Osteocyte (in vitro differentiated cells): Measurements from ENCODE around the gene SLC38A7. TPM values are rescaled to one million over a fixed set of nuclear protein-coding genes. Genes with fewer than 3 reads are reported as not detected.

Source experiments
- DNase-seq: peaks from one replicate; pipeline ENCODE4 v3.0.0; 2021; ENCODE audit warnings: mixed read lengths; ENCODE audit not compliant: unreplicated experiment; ENCODE audit errors: extremely low spot score
- H3K27ac Mint-ChIP-seq: one replicate; pipeline ENCODE4 v1.8.0; 2021; ENCODE audit warnings: mild to moderate bottlenecking, mixed read lengths; ENCODE audit not compliant: unreplicated experiment
- H3K27me3 Mint-ChIP-seq: one replicate; pipeline ENCODE4 v1.8.0; 2021; ENCODE audit warnings: mixed read lengths; ENCODE audit not compliant: unreplicated experiment
- H3K36me3 Mint-ChIP-seq: one replicate; pipeline ENCODE4 v1.8.0; 2021; ENCODE audit warnings: mixed read lengths; ENCODE audit not compliant: unreplicated experiment
- H3K4me1 Mint-ChIP-seq: one replicate; pipeline ENCODE4 v1.8.0; 2021; ENCODE audit warnings: mixed read lengths; ENCODE audit not compliant: unreplicated experiment
- H3K4me3 Mint-ChIP-seq: one replicate; pipeline ENCODE4 v1.8.0; 2021; ENCODE audit warnings: mild to moderate bottlenecking, moderate library complexity, mixed read lengths; ENCODE audit not compliant: unreplicated experiment
- H3K9me3 Mint-ChIP-seq: one replicate; pipeline ENCODE4 v1.8.0; 2021; ENCODE audit warnings: mixed read lengths; ENCODE audit not compliant: unreplicated experiment
- total RNA-seq: library from RNA; stranded (reverse); gene quantifications from 2 replicates; pipeline ENCODE4 v1.2.1, GENCODE V29; 2021
- TF ChIP-seq, protein P1 (sequence below): fragments of 200-600 bp; sonication (generic); IDR thresholded peaks from 2 replicates; pipeline ENCODE4 v1.5.0; 2021; ENCODE audit warnings: antibody characterized with exemption, mild to moderate bottlenecking, moderate library complexity

SLC38A7 gene
- total RNA-seq, 1 donor from 2014 or later = 54.5 TPM

DNA sequence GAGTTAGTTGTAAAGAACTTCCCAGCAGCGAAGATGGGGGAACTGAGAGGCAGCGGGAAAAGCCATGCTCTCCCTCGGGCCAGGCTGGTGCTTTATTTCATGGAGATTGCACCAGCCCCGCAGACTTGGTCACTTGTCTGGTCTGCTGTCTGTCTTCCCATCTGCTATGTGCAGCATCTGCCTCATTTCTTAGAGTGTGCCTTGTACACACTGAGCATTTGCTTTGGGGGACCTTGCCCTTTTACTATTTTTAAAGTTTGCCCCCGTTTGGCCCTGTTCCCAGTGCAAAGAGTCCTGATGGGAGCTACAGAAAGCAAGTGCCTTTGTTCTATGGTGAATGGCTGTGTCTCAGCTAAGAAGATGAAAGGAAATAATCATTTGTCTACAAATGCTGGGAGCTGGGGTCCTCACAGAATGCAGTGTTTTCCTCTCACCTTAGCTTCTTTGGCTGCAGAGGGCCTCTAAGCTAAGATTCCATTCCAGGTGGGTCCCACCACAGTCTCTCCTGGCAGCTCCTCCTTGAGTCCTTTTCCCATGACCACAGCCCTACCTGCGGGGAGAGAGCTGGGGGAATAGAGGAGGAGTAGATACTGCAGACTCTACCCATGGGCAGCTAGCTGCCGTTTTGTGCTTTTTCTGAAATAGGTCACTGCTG, 29.9 kb downstream of the SLC38A7 start:
- no peak overlapping the region for H3K4me3 Mint-ChIP-seq
- TF ChIP-seq, protein P1, sequence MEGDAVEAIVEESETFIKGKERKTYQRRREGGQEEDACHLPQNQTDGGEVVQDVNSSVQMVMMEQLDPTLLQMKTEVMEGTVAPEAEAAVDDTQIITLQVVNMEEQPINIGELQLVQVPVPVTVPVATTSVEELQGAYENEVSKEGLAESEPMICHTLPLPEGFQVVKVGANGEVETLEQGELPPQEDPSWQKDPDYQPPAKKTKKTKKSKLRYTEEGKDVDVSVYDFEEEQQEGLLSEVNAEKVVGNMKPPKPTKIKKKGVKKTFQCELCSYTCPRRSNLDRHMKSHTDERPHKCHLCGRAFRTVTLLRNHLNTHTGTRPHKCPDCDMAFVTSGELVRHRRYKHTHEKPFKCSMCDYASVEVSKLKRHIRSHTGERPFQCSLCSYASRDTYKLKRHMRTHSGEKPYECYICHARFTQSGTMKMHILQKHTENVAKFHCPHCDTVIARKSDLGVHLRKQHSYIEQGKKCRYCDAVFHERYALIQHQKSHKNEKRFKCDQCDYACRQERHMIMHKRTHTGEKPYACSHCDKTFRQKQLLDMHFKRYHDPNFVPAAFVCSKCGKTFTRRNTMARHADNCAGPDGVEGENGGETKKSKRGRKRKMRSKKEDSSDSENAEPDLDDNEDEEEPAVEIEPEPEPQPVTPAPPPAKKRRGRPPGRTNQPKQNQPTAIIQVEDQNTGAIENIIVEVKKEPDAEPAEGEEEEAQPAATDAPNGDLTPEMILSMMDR = no peak
- DNase-seq = no peak
- peaks cover 2% of the 10 kb centered on the region for H3K4me1 Mint-ChIP-seq
- H3K36me3 Mint-ChIP-seq = no peaks in the 10 kb centered on the region
- no peak overlapping the region for H3K27ac Mint-ChIP-seq
- H3K9me3 Mint-ChIP-seq = no peaks in the 10 kb centered on the region
- H3K27me3 Mint-ChIP-seq = peaks cover 3% of the 10 kb centered on the region

DNA sequence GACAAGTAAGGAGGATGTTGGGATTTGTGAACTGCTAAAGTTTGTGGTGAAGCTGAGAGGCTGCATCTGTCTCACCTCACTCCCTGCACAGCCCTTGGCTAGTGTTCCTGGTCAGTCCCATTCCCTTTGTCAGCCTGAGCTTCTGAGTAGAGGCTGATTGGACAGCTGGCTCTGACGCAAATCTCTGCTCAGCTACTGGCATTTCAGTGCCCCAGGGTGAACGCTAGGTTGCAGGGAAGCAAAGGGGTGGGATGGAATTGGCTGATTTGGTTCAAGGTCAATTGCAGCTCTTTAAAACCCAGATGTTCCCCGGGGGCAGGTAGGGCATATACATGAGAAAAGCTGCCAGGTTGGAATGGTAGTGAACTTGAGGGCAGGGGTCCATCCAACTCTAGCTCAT, 31.8 kb downstream of the SLC38A7 start:
- no peaks in the 10 kb centered on the region for H3K9me3 Mint-ChIP-seq
- peaks cover 2% of the 10 kb centered on the region for H3K4me1 Mint-ChIP-seq
- H3K4me3 Mint-ChIP-seq = no peak overlapping the region
- H3K36me3 Mint-ChIP-seq = no peaks in the 10 kb centered on the region
- TF ChIP-seq, protein P1 = no peak
- DNase-seq = no peak
- no peak overlapping the region for H3K27ac Mint-ChIP-seq
- H3K27me3 Mint-ChIP-seq = peaks cover 3% of the 10 kb centered on the region

DNA sequence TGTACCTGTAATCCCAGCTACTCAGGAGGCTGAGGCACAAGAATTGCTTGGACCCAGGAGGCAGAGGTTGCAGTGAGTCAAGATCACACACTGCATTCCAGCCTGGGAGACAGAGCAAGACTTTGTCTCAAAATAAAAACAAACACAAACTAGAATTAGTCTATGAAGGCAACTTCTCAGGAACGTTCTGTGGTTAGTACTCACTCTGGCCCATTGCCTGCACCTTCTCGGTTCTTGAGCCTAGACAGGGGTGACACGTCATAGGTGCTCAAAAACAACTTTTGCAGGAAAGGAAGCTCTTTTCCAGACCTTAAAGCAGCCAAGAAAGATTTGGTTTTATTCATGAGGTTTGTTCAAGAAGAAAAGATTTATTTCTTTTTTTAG, 32.6 kb downstream of the SLC38A7 start:
- Mint-ChIP-seq H3K27ac (no peak overlapping the region), H3K4me3 (no peak overlapping the region)
- DNase-seq = no peak

DNA sequence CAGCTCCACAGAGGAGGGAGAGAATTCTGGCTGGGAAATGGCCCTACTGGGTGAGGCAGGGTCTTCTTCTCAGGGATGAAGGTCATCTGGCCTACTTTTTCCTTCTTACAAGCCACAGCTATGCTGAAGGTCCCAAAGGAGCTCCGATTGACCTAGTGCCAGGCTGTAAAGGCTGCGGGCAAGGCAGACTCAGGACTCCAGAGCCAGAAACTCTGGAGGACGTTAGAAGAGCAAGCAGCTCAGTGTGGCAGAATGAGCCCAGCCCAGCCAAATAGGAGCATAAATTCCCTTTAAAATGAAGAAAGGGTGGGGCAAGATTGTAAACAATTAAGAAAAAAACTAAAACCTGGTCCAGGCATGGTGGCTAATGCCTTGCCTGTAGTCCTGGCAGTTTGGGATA, 34.9 kb downstream of the SLC38A7 start:
- TF ChIP-seq, protein P1 = no peak
- H3K27ac Mint-ChIP-seq = no peak overlapping the region
- peaks cover 2% of the 10 kb centered on the region for H3K4me1 Mint-ChIP-seq
- no peak for DNase-seq
- H3K36me3 Mint-ChIP-seq = no peaks in the 10 kb centered on the region
- peaks cover 3% of the 10 kb centered on the region for H3K27me3 Mint-ChIP-seq
- no peaks in the 10 kb centered on the region for H3K9me3 Mint-ChIP-seq
- H3K4me3 Mint-ChIP-seq = no peak overlapping the region

More for the DNA sequence above, 32.6 kb downstream of the SLC38A7 start:
- Mint-ChIP-seq H3K9me3 (no peaks in the 10 kb centered on the region), H3K36me3 (no peaks in the 10 kb centered on the region), H3K4me1 (peaks cover 2% of the 10 kb centered on the region), H3K27me3 (peaks cover 3% of the 10 kb centered on the region)
- TF ChIP-seq, protein P1 = no peak

DNA sequence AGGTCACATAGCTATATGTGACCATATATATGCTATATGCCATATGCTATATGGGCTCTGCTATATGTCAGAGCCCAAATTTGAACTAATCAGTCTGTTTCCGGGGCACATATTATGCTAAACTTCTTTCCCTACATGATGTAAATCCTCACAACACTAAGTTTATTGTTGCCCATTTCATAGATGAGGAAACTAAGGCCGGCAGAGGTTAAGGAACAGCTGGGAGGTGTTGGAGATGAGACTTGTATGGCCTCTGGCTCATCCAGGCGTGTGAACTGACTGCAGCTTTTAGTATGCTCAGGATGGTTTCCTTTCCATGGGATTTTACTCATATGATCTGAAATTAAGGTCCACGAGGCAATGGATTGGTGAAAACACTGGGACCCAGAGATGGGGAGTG, 37.5 kb downstream of the SLC38A7 start:
- H3K36me3 Mint-ChIP-seq = no peaks in the 10 kb centered on the region
- H3K4me3 Mint-ChIP-seq = no peak overlapping the region
- no peak overlapping the region for H3K27ac Mint-ChIP-seq
- no peaks in the 10 kb centered on the region for H3K27me3 Mint-ChIP-seq
- H3K4me1 Mint-ChIP-seq = no peaks in the 10 kb centered on the region
- DNase-seq = no peak
- H3K9me3 Mint-ChIP-seq = no peaks in the 10 kb centered on the region
- TF ChIP-seq, protein P1 = no peak
